CD8-positive, alpha-beta memory T cell (primary cell): ENCODE data around the gene NDUFAF2. TPM values are rescaled to one million over a fixed set of nuclear protein-coding genes. Genes with fewer than 3 reads are reported as not detected.

Experiments
- CTCF ChIA-PET: fragments of 350-600 bp; sonication (Branson Sonifier 250); formaldehyde crosslinking; loops from one replicate; lab custom pipeline; 2021; ENCODE audit warnings: antibody characterized with exemption; lab: Charles Lee
- POLR2A ChIA-PET: fragments of 350-600 bp; sonication (Branson Sonifier 250); formaldehyde crosslinking; loops from one replicate; lab custom pipeline; 2021; ENCODE audit warnings: antibody characterized with exemption; lab: Charles Lee
- DNase-seq, 5 donors: peaks; one replicate each; pipeline versions ENCODE4 v3.0.0 to v3.0.0-alpha.2; 2020 to 2022; ENCODE audit warnings: mixed read lengths in 1 of 5
- H3K27ac ChIP-seq: one replicate; pipeline ENCODE4 v1.7.0; 2013; ENCODE audit warnings: low read depth, mild to moderate bottlenecking, low read length, moderate library complexity
- H3K27me3 ChIP-seq: 2 replicates; pipeline ENCODE4 v1.7.0; 2013; ENCODE audit warnings: low read length, mild to moderate bottlenecking; ENCODE audit not compliant: insufficient read depth, poor library complexity, severe bottlenecking
- H3K36me3 ChIP-seq: 2 replicates; pipeline ENCODE4 v1.7.0; 2013; ENCODE audit warnings: mild to moderate bottlenecking, low read length, moderate library complexity; ENCODE audit not compliant: insufficient read depth
- H3K4me1 ChIP-seq: 2 replicates; pipeline ENCODE4 v1.7.0; 2013; ENCODE audit warnings: mild to moderate bottlenecking, low read length, moderate library complexity; ENCODE audit not compliant: insufficient read depth
- H3K4me3 ChIP-seq: 2 replicates; pipeline ENCODE4 v1.7.0; 2013; ENCODE audit warnings: mild to moderate bottlenecking, low read length
- H3K9me3 ChIP-seq: 2 replicates; pipeline ENCODE4 v1.7.0; 2013; ENCODE audit warnings: mild to moderate bottlenecking, low read length
- H3K27ac Mint-ChIP-seq, 8 donors: one replicate each; pipeline ENCODE4 v1.8.0; 2020 to 2021; ENCODE audit warnings: mixed read lengths in 8 of 8, mild to moderate bottlenecking in 6 of 8, inconsistent platforms in 3 of 8, moderate library complexity in 3 of 8
- H3K27me3 Mint-ChIP-seq, 2 donors: one replicate each; pipeline ENCODE4 v1.8.0; 2020 to 2021; ENCODE audit warnings: mixed read lengths in 2 of 2, mild to moderate bottlenecking in 1 of 2, moderate library complexity in 1 of 2
- H3K36me3 Mint-ChIP-seq, 3 donors: one replicate each; pipeline ENCODE4 v1.8.0; 2020 to 2021; ENCODE audit warnings: mixed read lengths in 3 of 3, inconsistent platforms in 1 of 3, mild to moderate bottlenecking in 1 of 3
- H3K4me1 Mint-ChIP-seq, 3 donors: one replicate each; pipeline ENCODE4 v1.8.0; 2020 to 2021; ENCODE audit warnings: mixed read lengths in 3 of 3, inconsistent platforms in 1 of 3, mild to moderate bottlenecking in 1 of 3
- H3K4me3 Mint-ChIP-seq, 7 donors: one replicate each; pipeline ENCODE4 v1.8.0; 2020 to 2021; ENCODE audit warnings: mixed read lengths in 7 of 7, mild to moderate bottlenecking in 6 of 7, moderate library complexity in 4 of 7, inconsistent platforms in 2 of 7
- H3K9me3 Mint-ChIP-seq, 5 donors: one replicate each; pipeline ENCODE4 v1.8.0; 2020 to 2022; ENCODE audit warnings: mixed read lengths in 5 of 5, mild to moderate bottlenecking in 3 of 5, moderate library complexity in 2 of 5, inconsistent platforms in 1 of 5
- polyA plus RNA-seq: library from polyadenylated mRNA; unstranded; fragments of 300-500 nt; fragmentation: Illumina TruSeq; gene quantifications from one replicate; pipeline ENCODE4 v1.2.3, GENCODE V29; 2021
- total RNA-seq, 2 experiments: library from RNA; stranded (reverse); gene quantifications; one replicate each; pipeline ENCODE4 v1.2.3, GENCODE V29; 2021

The NDUFAF2 gene, protein sequence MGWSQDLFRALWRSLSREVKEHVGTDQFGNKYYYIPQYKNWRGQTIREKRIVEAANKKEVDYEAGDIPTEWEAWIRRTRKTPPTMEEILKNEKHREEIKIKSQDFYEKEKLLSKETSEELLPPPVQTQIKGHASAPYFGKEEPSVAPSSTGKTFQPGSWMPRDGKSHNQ
- total RNA-seq (10 to 100 TPM; 43.9 to 46.8 TPM), polyA plus RNA-seq (37.7 TPM)

DNA sequence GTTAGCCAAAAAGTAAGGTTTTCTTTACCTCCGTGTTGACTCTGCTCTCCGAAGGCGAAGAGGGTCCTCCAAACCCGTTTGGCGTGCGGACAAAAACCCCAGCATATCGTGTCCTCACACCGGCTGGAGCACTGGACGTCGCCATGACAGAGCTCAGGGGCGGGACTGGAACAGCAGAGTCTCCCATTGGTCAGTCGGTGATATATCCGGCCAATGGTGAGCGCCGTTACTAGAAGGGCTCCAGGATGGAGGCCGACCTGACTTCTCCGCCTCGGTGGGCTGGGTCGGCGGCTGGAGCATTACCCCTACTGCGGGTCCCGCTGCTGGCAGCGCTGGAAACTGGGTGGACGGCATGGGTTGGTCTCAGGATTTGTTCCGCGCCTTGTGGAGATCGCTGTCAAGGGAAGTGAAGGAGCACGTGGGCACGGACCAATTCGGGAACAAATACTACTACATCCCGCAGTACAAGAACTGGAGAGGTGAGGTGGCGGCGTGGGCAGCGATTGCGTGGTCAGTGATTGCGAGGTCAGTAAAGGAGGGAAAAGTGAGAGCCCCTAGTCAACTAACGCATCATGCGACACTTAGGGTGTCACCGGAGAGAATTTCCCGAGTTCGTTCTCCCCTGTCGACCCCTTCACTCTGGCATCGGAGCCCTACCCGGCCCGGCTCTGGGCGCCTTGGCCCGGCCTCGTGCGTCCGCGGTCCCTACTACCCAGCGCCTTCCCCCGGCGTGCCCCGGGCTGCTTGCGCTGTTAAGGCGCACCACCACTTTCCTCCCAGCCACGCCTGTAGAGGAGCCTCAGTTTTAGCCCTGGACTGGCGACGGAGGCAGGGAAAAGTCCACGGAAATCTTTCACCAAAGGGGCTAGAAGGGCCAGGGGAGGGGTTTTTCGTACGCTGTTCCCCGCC is at the start of gene NDUFAF2, which contains the start of gene ERCC8:
TSS of gene NDUFAF2 (plus strand) at position 302 of the 909 bp plus-strand sequence. CDS start at position 353, 51 bp downstream.
TSS of gene ERCC8 (minus strand) at position 167 of the 909 bp plus-strand sequence. CDS start at position 105, 62 bp downstream.
- H3K27ac ChIP-seq = peak within 1 kb of the TSS; percentile 77
- no peaks in the 10 kb centered on the region for H3K27me3 ChIP-seq
- peak within 1 kb of the TSS in 4 of 8 donors; percentile 53 to 92 (median 84) for H3K27ac Mint-ChIP-seq
- DNase-seq = peak; percentile 81 to 91 (median 85)
- no peaks in the 10 kb centered on the region for H3K36me3 ChIP-seq
- CTCF ChIA-PET = interaction anchor here (1.2 to 1.9 kb wide), 3 partner anchors 8 to 713 kb away, joined by 3 to 6 read pairs (median 4); no protein-coding TSS in a partner anchor
- H3K9me3 ChIP-seq = no peaks in the 10 kb centered on the region
- H3K4me1 ChIP-seq = peaks cover 15% of the 10 kb centered on the region
- H3K4me3 Mint-ChIP-seq = no peak within 1 kb of the TSS
- H3K9me3 Mint-ChIP-seq = no peaks in the 10 kb centered on the region
- peaks cover 18 to 29% (median 24%) of the 10 kb centered on the region in 3 donors for H3K4me1 Mint-ChIP-seq
- H3K27me3 Mint-ChIP-seq = peaks cover 0 to 2% of the 10 kb centered on the region in 2 donors
- H3K36me3 Mint-ChIP-seq = peaks cover 0 to 3% (median 0%) of the 10 kb centered on the region in 3 donors
- POLR2A ChIA-PET = interaction anchor here (2.2 kb wide), 1 partner anchor 386 kb away, joined by 12 read pairs; the partner anchor contains the start of gene ZSWIM6
- peak within 1 kb of the TSS; percentile 98 for H3K4me3 ChIP-seq

DNA sequence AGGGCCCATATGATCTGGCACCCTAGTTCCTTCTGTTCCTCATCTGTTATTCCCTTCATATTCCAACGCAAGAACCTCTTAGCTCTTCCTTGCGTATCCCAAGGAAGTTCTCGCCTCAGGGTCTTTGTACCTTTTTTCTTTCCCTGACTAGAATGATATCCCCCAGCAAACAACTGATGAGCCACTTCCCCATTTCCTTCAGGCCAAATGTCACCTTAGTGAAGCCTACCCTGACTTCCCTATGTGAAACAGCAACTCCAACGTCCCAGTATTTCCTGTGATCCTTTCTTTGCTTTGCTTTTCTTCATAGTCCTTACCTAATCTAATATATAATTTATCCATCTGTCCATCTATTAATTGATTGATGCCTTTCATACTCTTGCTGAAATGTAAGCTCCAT is 48.0 kb upstream of the NDUFAF2 start:
- Mint-ChIP-seq H3K4me1 (no peaks in the 10 kb centered on the region), H3K27ac (no peak overlapping the region), H3K27me3 (no peaks in the 10 kb centered on the region), H3K4me3 (no peak overlapping the region), H3K36me3 (peaks cover 21 to 57% (median 35%) of the 10 kb centered on the region in 3 donors), H3K9me3 (no peaks in the 10 kb centered on the region)
- DNase-seq = no peak
- Histone ChIP-seq H3K27me3 (no peaks in the 10 kb centered on the region), H3K9me3 (no peaks in the 10 kb centered on the region), H3K4me3 (no peak overlapping the region), H3K36me3 (peaks cover 3% of the 10 kb centered on the region), H3K4me1 (no peaks in the 10 kb centered on the region), H3K27ac (no peak overlapping the region)
- POLR2A ChIA-PET = no interaction called here
- CTCF ChIA-PET = no interaction called here

DNA sequence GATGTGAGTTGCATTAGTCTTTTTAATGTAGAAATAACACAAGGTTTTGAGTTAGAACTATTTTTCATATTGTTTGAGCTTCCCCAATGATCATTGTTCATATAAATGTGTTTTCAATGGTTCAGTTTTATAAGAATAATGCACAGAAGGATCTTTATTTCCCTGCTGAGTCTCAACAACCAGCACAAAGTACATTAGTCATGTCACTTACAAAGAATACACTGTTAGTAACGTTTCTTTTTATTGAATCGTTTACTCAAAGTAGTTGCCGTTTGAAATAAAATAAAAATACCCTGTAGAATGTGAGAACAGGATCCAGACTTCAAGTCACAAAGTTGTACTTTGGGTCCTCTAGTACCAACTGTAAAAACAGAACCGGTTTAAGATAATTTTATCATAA is 41.6 kb upstream of the NDUFAF2 start:
- Mint-ChIP-seq H3K4me1 (no peaks in the 10 kb centered on the region), H3K27me3 (no peaks in the 10 kb centered on the region), H3K27ac (no peak overlapping the region), H3K9me3 (no peaks in the 10 kb centered on the region), H3K36me3 (peaks cover 4 to 26% (median 14%) of the 10 kb centered on the region in 3 donors), H3K4me3 (no peak overlapping the region)
- no peaks in the 10 kb centered on the region for H3K4me1 ChIP-seq
- ChIA-PET POLR2A (no interaction called here), CTCF (no interaction called here)
- no peak overlapping the region for H3K27ac ChIP-seq
- no peaks in the 10 kb centered on the region for H3K36me3 ChIP-seq
- H3K27me3 ChIP-seq = no peaks in the 10 kb centered on the region
- H3K4me3 ChIP-seq = no peak overlapping the region
- no peaks in the 10 kb centered on the region for H3K9me3 ChIP-seq
- DNase-seq = no peak

DNA sequence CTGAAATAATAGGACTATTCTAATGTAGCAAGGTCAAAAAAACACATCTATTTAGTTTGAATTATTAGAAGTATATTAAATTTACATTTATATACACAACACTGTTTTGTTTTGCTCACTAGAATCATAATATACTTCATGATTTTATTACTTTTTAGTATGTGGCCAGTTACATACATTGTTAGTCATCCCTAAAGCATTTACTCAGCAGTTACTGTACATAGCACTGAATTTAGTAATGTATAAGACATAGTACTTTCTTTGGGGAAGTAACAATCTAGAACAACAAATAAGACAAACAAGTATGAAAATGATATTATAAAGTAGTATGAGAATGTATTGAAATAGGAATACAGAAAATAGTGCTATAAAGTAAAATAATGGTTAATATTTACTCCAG is 28.4 kb upstream of the NDUFAF2 start:
- H3K4me1 Mint-ChIP-seq = no peaks in the 10 kb centered on the region
- peaks cover 4% of the 10 kb centered on the region for H3K36me3 ChIP-seq
- DNase-seq = no peak
- H3K4me3 ChIP-seq = no peak overlapping the region
- H3K36me3 Mint-ChIP-seq = peaks cover 27 to 54% (median 53%) of the 10 kb centered on the region in 3 donors
- H3K27me3 ChIP-seq = no peaks in the 10 kb centered on the region
- ChIA-PET CTCF (no interaction called here), POLR2A (no interaction called here)
- no peaks in the 10 kb centered on the region for H3K4me1 ChIP-seq
- H3K27me3 Mint-ChIP-seq = no peaks in the 10 kb centered on the region
- H3K27ac Mint-ChIP-seq = no peak overlapping the region
- H3K27ac ChIP-seq = no peak overlapping the region
- H3K9me3 Mint-ChIP-seq = no peaks in the 10 kb centered on the region
- H3K9me3 ChIP-seq = no peaks in the 10 kb centered on the region
- H3K4me3 Mint-ChIP-seq = no peak overlapping the region

DNA sequence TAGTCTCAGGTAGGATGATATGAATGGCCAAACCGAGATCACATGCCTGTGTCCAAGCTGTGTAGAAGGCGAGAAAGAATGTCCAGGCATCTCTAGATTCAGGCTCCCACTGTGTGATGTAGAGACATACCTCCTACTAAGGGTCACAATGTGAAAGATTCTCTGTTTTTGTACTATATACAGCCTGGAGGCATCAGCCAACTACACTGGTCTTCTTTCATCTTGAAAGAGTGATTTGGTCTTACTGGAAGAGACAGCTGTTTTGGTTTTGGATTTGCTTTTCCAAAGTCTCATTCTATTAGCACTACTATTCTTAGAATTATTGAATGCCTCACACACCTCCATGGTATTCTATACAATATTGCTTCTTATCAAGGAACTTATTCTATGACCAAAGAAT is 26.5 kb upstream of the NDUFAF2 start:
- CTCF ChIA-PET = no interaction called here
- Histone ChIP-seq H3K27me3 (no peaks in the 10 kb centered on the region), H3K4me3 (no peak overlapping the region), H3K27ac (no peak overlapping the region), H3K4me1 (no peaks in the 10 kb centered on the region), H3K9me3 (no peaks in the 10 kb centered on the region), H3K36me3 (peaks cover 4% of the 10 kb centered on the region)
- Mint-ChIP-seq H3K9me3 (no peaks in the 10 kb centered on the region), H3K36me3 (peaks cover 27 to 61% (median 46%) of the 10 kb centered on the region in 3 donors), H3K4me1 (no peaks in the 10 kb centered on the region), H3K27me3 (no peaks in the 10 kb centered on the region), H3K4me3 (no peak overlapping the region), H3K27ac (no peak overlapping the region)
- no peak for DNase-seq
- POLR2A ChIA-PET = no interaction called here

DNA sequence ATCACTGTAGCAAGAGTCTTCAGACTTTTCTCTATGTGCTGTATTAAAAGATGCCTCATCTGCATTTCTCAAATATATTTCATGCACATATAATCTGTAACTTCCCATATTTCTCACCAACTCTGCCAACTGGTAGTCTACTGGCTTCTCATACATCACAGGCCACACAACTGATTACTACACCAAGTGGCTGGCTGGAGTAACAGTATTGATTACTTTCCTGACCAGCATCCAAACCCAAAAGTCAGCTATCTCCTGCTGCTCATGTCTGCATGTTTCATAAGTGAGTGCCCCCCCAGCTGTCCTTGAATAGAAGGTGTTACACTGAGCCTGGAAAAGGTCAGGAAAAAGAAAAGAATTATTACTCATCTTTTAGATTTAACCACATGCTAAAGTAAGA is 17.6 kb upstream of the NDUFAF2 start:
- Histone ChIP-seq H3K9me3 (no peaks in the 10 kb centered on the region), H3K27ac (no peak overlapping the region), H3K4me1 (no peaks in the 10 kb centered on the region), H3K4me3 (no peak overlapping the region), H3K36me3 (peaks cover 4% of the 10 kb centered on the region), H3K27me3 (no peaks in the 10 kb centered on the region)
- H3K9me3 Mint-ChIP-seq = no peaks in the 10 kb centered on the region
- no peaks in the 10 kb centered on the region for H3K4me1 Mint-ChIP-seq
- CTCF ChIA-PET = no interaction called here
- H3K36me3 Mint-ChIP-seq = peaks cover 10 to 23% (median 13%) of the 10 kb centered on the region in 3 donors
- no peaks in the 10 kb centered on the region for H3K27me3 Mint-ChIP-seq
- H3K4me3 Mint-ChIP-seq = no peak overlapping the region
- POLR2A ChIA-PET = no interaction called here
- no peak for DNase-seq
- H3K27ac Mint-ChIP-seq = no peak overlapping the region

DNA sequence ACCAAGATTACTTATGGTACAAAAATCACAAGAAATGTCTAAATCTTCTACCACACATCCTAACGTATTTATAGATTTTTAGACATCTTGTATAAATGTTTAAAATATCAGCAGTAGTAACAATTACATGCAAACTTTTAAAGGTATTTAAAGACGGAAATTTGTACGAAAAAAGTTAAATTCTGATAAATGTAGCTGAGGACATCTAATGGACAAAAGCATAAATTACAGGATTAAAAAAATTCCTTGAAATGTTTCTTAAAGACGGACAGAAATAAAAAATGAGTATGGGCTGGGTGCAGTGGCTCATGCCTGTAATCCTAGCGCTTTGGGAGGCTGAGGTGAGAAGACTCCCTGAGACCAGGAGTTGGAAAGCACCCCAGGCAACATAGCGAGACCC is 16.0 kb upstream of the NDUFAF2 start:
- Histone ChIP-seq H3K27ac (no peak overlapping the region), H3K27me3 (no peaks in the 10 kb centered on the region), H3K36me3 (peaks cover 4% of the 10 kb centered on the region), H3K4me3 (no peak overlapping the region), H3K9me3 (no peaks in the 10 kb centered on the region), H3K4me1 (no peaks in the 10 kb centered on the region)
- H3K4me3 Mint-ChIP-seq = no peak overlapping the region
- no peaks in the 10 kb centered on the region for H3K4me1 Mint-ChIP-seq
- H3K27ac Mint-ChIP-seq = no peak overlapping the region
- POLR2A ChIA-PET = no interaction called here
- H3K36me3 Mint-ChIP-seq = peaks cover 10 to 19% (median 13%) of the 10 kb centered on the region in 3 donors
- no peak for DNase-seq
- CTCF ChIA-PET = no interaction called here
- H3K27me3 Mint-ChIP-seq = no peaks in the 10 kb centered on the region
- H3K9me3 Mint-ChIP-seq = no peaks in the 10 kb centered on the region

DNA sequence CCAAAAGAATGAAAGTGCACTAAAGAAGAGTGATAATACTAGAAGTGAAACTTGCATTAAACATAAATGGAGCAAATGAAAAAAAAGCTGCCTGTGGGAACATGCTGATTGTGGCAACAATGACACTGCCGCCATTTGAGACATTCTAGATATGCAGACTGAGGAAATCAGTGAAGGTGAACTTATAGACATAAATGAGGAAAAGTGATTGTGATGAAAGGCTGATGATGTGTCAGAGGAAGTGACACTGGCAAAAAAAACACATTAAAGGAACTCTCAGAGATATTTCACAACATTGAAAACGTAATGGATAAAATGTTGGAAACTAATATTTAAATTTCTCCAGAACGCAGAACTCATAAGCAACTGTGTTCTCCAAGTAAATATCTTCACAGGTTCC is 1.4 kb upstream of the NDUFAF2 start:
- Mint-ChIP-seq H3K4me1 (peaks cover 18 to 23% (median 21%) of the 10 kb centered on the region in 3 donors), H3K36me3 (peaks cover 0 to 6% (median 1%) of the 10 kb centered on the region in 3 donors), H3K27ac (no peak overlapping the region), H3K27me3 (peaks cover 0 to 2% of the 10 kb centered on the region in 2 donors), H3K9me3 (no peaks in the 10 kb centered on the region), H3K4me3 (peak overlapping the region in 1 of 7 donors; percentile 30)
- H3K4me3 ChIP-seq = no peak overlapping the region
- H3K4me1 ChIP-seq = peaks cover 15% of the 10 kb centered on the region
- H3K27me3 ChIP-seq = no peaks in the 10 kb centered on the region
- H3K36me3 ChIP-seq = no peaks in the 10 kb centered on the region
- no peak overlapping the region for H3K27ac ChIP-seq
- no peaks in the 10 kb centered on the region for H3K9me3 ChIP-seq
- no peak for DNase-seq
- POLR2A ChIA-PET = no interaction called here
- CTCF ChIA-PET = no interaction called here
